ENCODE data around the gene XRCC2.

XRCC2 gene

DNA sequence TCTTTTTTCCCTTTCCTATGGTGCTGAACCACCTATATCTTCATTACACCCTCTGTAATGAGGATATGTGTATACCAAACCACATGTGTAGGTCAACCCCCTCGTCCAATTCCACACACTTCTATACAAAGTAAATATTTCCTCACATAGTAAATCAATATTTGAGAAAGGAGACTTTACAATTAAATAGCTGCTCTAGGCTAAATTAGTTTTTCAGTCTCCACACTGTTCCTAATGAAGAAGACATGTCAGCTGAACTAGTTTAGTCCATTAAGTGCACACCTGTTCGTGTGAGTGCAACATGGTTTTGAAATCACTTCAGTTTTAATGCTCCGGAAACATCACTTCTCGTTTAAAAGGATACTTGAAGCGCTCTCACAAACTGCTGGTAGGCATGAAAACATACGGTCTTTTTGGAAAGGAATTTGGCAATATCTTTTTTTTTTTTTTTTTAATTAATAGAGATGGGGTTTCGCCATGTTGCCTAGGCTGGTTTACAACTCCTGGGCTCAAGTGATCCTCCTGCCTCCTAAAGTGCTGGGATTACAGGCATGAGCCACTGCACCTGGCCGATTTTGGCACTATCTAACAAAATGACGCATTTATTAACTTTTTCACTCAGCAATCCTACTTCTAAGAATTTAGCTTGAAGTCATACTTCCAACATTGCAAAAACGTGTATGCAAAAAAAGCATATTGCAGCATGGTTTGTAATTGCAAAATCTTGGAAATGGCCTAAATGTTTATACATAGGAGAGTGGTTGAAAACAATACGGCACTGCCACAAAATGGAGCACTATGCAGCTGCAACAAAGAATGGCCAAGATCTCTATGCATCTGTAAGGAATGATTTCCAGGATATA, 2.1 kb upstream of the XRCC2 start:
- peak in 1 of 2 experiments; percentile 40 for DNase-seq (ENCODE audit: low read depth in 1 of 2, low spot score in 1 of 2)
- Histone ChIP-seq H3K27me3 (ENCODE audit: insufficient read depth, poor library complexity, severe bottlenecking) (no peaks in the 10 kb centered on the region), H3K4me3 (replicated peaks; ENCODE audit: insufficient read depth, low read length) (no peak overlapping the region), H3K27ac (replicated peaks) (no peak overlapping the region)
- TF ChIP-seq REST (IDR thresholded peaks at IDR 0.05; ENCODE audit: insufficient replicate concordance, low read depth) (no peak), SPI1 (IDR thresholded peaks at IDR 0.05; ENCODE audit: borderline replicate concordance, low read depth) (no peak), POLR2AphosphoS5 (IDR thresholded peaks at IDR 0.05; ENCODE audit: low read depth) (no peak), GABPA (IDR thresholded peaks at IDR 0.05; ENCODE audit: low read depth) (no peak)
- TF ChIP-seq, protein P1, sequence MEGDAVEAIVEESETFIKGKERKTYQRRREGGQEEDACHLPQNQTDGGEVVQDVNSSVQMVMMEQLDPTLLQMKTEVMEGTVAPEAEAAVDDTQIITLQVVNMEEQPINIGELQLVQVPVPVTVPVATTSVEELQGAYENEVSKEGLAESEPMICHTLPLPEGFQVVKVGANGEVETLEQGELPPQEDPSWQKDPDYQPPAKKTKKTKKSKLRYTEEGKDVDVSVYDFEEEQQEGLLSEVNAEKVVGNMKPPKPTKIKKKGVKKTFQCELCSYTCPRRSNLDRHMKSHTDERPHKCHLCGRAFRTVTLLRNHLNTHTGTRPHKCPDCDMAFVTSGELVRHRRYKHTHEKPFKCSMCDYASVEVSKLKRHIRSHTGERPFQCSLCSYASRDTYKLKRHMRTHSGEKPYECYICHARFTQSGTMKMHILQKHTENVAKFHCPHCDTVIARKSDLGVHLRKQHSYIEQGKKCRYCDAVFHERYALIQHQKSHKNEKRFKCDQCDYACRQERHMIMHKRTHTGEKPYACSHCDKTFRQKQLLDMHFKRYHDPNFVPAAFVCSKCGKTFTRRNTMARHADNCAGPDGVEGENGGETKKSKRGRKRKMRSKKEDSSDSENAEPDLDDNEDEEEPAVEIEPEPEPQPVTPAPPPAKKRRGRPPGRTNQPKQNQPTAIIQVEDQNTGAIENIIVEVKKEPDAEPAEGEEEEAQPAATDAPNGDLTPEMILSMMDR (IDR thresholded peaks at IDR 0.05; ENCODE audit: insufficient read depth, low read length), result no peak

DNA sequence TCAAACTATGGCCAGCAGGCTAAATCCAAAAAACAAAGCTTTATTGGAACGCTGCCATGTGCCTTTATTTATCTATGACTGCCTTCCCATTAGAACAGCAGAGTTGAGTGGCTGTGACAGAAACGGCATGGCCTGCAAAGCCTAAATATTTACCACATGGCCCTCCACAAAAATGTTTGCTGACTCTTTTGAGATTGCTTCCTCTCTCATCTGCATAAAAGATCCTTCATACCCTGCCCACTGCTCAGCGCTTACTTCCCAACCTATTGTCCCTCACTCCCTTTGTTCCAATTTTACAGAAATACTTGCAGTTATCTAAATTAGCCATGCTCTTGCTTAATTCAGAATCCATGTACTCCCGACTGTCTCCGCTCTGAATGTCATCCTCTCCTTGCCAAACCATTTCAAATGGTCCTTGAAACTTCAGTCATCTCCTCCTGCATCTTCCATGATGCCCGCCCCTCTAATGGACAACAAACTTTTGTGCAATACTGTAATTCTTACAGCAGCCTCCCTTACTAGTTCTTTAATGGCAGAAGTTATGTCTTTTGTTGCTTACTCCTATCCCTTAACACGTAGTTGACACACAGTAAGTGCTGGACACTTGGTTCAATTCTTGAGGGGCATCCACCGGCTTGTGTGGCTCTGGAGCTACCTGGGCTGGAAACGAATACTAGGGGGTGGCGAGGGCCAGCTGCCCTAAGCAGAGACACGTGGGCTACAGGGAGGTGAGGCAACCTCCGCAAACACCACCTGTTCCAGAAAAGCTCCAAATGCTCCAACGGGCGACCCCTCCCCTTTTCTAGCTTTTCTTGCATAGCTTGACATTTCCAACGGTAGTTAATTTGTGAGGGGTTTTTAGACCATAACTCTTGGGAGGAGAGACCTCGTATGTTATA, 832 bp downstream of the XRCC2 start:
- TF ChIP-seq POLR2AphosphoS5 (IDR thresholded peaks at IDR 0.05; ENCODE audit: low read depth), result no peak
- TF ChIP-seq, protein P1 (IDR thresholded peaks at IDR 0.05; ENCODE audit: insufficient read depth, low read length), result no peak
- no peak for TF ChIP-seq SPI1 (IDR thresholded peaks at IDR 0.05; ENCODE audit: borderline replicate concordance, low read depth)
- TF ChIP-seq REST (IDR thresholded peaks at IDR 0.05; ENCODE audit: insufficient replicate concordance, low read depth), result no peak
- no peak for TF ChIP-seq GABPA (IDR thresholded peaks at IDR 0.05; ENCODE audit: low read depth)
- peak in 1 of 2 experiments; percentile 41 for DNase-seq (ENCODE audit: low read depth in 1 of 2, low spot score in 1 of 2)
- Histone ChIP-seq H3K27ac (replicated peaks) (peak overlapping the region; percentile 90), H3K4me3 (replicated peaks; ENCODE audit: insufficient read depth, low read length) (peak overlapping the region; percentile 95), H3K27me3 (ENCODE audit: insufficient read depth, poor library complexity, severe bottlenecking) (no peaks in the 10 kb centered on the region)

- H3K4me3 ChIP-seq (replicated peaks; ENCODE audit: insufficient read depth, low read length), result no peak overlapping the region
- TF ChIP-seq, protein P1 (IDR thresholded peaks at IDR 0.05; ENCODE audit: insufficient read depth, low read length), result no peak
- H3K27me3 ChIP-seq (ENCODE audit: insufficient read depth, poor library complexity, severe bottlenecking), result no peaks in the 10 kb centered on the region
- no peak overlapping the region for H3K27ac ChIP-seq (replicated peaks)
- no peak for DNase-seq (ENCODE audit: low read depth in 1 of 2, low spot score in 1 of 2)
Measured at GRCh38 chr7:152673897-152674296, 2.0 kb downstream of the XRCC2 start.

Data from HL-60 (cell line).